ENCODE measurements around the gene CDKAL1.

- TF ChIP-seq CTCF (IDR thresholded peaks at IDR 0.05) (no peak), POLR2A (IDR thresholded peaks at IDR 0.05) (no peak)
Observed at GRCh38 chr6:20605061-20605460, 70.8 kb downstream of the CDKAL1 start.
